Right lobe of liver (tissue), 4 donors: ENCODE measurements around the gene CRACR2B.

Experiments
- POLR2A ChIP-seq: fragments of 450-650 bp; IDR thresholded peaks from one replicate; pipeline ENCODE4 v1.6.1; 2017; ENCODE audit warnings: antibody characterized with exemption, mild to moderate bottlenecking
- TF ChIP-seq, protein P1 (sequence below), 4 donors: fragments of 200-600 bp in 3 of 4; fragments of 450-650 bp in 1 of 4; IDR thresholded peaks; one replicate each; pipeline versions ENCODE4 v1.5.1 to v1.8.0; 2016 to 2022; ENCODE audit warnings: antibody characterized with exemption in 4 of 4, mild to moderate bottlenecking in 2 of 4
- donor health status: DM: no; HTN: no; CAD: no.
- donor health status: DM: no; HTN: no; CAD: no.
- donor health status: DM: no; HTN: yes; CAD: no.

DNA sequence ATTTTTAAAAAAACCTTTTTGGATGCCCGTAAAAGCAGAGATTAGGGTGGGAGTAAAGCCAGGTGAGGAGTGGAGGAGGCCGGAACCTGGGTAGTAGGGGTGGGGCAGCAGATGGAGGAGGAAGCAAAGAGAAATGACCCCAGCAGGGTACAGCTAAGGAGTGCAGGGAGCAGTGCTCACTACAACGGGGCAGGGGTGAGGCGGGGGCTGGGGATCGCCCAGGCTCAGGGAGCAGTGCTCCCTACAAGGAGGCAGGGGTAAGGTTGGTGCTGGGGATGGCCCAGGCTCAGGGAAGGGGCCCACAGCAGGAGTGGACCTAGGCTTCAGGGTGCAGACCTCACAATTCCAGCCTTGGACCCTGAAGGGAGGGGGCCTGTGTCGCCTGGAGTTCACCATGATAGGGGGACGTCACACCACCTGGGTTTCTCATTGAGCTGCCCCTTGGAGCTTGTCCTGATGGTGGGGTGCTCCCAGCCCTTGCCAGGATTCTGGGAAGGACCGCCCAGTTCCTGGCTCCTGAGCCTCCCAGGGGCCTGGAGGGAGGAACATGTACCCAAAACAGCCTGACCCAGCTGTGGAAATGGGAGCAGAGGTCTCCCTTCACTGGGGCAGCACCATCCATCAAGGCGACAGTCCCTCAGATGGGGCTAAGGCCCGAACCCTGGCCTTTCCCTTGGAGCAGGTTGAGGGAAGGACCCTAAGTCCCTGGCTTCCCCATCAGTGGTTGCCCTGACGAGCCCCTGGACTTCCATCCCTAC, 11.9 kb upstream of the CRACR2B start:
- TF ChIP-seq, protein P1, sequence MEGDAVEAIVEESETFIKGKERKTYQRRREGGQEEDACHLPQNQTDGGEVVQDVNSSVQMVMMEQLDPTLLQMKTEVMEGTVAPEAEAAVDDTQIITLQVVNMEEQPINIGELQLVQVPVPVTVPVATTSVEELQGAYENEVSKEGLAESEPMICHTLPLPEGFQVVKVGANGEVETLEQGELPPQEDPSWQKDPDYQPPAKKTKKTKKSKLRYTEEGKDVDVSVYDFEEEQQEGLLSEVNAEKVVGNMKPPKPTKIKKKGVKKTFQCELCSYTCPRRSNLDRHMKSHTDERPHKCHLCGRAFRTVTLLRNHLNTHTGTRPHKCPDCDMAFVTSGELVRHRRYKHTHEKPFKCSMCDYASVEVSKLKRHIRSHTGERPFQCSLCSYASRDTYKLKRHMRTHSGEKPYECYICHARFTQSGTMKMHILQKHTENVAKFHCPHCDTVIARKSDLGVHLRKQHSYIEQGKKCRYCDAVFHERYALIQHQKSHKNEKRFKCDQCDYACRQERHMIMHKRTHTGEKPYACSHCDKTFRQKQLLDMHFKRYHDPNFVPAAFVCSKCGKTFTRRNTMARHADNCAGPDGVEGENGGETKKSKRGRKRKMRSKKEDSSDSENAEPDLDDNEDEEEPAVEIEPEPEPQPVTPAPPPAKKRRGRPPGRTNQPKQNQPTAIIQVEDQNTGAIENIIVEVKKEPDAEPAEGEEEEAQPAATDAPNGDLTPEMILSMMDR (IDR thresholded peaks at IDR 0.05): no peak
- no peak for TF ChIP-seq POLR2A
